NCI-H69 (cell line): Measurements from ENCODE around the gene NOTCH1.
A peak's percentile ranks its signal among the peaks of the same experiment; 100 is the strongest.
"Not testable (repeated sequence)": the region's sequence is repeated elsewhere in the genome, so short reads cannot be mapped to it uniquely, and the experiment has no call there.

ENCODE experiments used
- DNase-seq: peaks from one replicate; lab custom pipeline; 2025; lab: John Stamatoyannopoulos, UW

Gene NOTCH1

DNA sequence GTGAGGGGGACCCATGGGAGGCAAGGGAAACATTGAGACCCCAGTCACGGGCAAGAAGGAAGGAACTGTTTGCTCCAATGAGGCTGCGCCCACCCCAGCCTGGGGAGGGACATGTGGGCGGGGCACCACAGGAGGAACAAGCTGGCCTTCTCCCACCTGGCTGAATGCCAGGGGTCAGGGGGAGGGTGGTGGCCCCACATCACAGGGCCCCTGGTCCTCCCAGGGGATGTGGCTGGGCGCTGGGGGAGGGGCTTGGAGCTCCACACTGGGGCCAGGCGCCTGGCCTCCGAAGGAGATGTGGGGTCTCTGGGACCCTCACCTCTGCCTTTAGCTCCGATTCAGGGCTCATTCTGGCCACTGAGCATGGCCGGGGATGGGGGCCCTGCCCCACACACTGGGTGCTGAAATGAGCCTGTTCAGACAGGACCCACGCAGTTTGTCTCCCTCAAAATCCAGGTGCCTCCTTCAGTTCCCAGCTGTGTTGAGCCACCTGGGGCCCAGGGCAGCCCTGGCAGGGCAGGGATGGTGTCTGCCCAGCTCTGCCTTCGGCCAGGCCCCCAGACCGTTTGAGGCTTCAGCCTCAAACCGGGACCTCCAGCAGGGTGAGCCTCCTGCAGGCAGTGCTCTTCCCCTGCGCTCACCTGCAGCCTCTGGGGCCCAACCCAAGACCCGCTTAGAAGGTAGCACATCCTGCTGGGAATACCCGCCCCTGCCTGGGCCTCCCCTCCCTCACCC lies 33.2 kb upstream of the NOTCH1 start:
- peak; percentile 58 for DNase-seq

DNA sequence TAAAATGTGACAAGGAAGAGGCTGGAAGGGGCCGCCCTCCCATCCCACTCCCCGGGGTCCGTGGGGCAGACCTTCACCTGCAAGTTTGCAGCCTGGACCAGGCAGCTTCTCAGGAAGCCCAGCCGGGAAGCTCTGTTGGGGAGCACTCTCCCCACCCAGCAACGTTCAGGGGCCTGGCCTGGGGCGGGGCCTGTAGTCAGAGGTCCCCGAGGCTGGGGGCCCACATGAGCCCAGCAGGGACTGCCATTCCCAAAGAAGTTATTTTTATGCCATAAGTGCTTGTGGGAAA lies 32.7 kb upstream of the NOTCH1 start:
- no peak for DNase-seq

DNA sequence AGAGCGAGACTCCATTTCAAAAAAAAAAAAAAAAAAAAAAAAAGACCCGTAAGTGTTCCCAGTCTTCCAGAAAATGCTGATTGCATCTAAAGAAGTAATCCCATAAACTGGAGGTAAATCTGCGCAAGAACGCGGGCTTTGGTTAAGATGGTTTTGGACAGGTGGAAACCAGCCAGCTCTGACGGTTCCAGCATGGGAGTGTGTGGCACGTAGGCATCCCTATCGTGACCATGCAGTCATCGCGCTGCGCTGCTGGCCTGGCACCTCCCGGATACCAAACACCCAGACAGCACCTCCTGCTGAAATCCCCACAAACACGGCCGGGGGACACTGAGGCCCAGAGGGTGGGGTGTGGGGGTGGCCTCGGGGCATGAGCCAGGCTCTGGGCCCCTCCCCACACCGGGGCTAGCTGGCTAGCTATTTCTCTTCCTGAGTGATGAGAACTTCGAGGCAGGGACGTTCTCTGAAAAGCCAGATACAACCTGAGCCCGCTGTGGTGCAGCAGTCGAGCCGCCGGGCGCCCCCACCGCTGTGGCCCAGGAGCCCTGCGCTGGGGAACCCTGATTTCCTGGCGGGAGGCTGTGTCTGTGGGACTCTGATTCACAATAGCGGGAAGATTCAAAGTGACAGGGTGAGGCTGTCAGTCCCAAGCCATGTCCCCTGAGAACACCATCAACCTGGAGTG lies 32.2 kb upstream of the NOTCH1 start:
- DNase-seq: peak; percentile 13

DNA sequence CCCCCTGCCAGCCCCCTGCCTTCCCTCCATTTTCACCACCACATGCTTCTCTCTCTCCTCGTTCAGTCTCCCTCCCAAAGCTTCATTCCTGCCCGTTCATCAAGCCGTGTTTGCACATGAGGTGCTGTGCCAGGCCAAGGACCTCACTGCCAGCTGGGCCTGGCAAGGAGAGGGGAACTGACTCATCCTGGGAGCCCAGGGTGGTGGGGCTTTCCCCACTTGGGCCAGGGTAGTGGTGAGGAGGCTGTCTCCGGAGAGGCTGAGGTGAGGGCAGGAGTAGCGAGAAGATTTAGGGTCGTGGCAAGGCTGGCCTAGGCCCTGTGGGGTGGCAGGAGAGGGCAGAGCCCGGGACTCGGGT lies 30.4 kb upstream of the NOTCH1 start:
- DNase-seq: no peak

DNA sequence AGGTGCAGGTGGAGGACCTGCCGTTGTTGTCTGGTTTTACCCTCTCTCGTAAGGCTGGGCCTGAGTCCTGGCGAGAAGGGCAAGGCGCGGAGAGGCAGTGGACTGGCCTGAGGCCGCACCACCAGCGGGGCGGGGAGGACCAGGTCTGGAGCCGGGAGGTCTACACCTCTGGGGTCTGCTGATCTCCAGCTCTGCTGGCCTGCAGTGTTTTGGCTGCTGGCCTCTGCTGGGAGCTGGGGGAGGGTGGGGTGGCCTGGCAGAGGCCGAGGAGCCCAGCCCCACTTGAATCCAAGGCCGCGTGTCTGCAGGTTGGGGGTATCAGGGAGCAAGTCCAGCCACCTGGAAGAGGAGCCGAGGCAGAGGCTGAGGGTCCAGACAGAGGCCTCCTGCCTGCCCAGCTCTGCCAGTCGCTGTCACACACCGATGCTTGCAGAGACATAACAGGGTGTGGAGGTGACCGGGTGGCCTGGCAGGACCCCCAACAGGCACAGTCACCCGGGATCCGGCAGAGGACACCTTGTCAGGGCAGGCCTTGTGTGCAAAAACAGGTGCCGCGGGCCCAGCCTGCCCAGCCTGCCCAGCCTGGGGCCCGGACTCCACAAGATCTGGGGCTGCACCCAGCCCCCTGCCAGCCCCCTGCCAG lies 29.9 kb upstream of the NOTCH1 start:
- no peak for DNase-seq

DNA sequence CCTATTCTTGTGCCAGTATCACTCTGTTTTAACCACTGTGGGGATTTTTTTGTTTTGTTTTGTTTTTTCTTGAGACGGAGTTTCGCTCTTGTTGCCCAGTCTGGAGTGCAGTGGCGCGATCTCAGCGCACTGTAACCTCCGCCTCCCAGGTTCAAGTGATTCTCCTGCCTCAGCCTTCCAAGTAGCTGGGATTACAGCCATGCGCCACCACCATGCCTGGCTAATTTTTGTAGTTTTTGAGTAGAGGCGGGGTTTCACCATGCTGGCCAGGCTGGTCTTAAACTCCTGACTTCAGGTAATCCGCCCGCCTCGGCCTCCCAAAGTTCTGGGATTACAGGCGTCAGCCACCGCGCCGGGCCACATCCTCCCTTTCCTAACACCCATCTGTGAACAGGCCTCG lies 28.8 kb upstream of the NOTCH1 start:
- DNase-seq: not testable (repeated sequence)

DNA sequence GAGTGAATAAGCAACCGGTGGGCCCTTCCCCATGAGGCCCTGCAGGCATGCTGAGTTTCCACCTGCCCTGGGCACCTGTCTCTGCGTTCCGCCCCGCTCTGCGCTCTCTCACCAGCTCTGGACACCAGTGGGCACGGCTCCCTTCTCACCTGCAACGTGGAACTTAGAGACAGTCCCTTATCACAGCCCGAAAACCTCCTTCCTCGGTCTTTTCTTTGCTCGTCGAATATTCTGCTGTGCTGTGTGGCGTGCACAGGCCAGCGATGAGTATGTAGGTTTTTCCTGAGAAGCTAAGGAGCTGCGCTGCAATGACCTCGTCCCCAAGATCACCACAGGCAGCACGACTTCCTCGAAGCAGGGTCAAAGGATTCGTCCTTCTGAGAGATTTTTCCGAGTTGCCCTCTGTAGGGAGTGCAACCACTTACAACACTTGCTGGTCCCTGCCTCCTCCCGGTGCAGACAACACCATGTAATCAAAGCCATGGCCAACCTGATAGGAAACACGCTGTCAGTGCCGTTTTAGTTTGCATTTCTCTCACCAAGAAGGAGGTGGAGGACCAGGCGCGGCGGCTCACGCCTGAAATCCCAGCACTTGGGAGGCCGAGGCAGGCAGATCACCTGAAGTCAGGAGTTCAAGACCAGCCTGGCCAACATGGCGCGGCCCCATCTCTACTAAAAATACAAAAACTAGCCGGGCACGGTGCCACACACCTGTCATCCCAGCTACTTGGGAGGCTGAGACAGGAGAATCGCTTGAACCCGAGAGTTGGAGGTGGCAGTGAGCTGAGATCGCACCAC lies 27.2 kb upstream of the NOTCH1 start:
- DNase-seq: no peak

DNA sequence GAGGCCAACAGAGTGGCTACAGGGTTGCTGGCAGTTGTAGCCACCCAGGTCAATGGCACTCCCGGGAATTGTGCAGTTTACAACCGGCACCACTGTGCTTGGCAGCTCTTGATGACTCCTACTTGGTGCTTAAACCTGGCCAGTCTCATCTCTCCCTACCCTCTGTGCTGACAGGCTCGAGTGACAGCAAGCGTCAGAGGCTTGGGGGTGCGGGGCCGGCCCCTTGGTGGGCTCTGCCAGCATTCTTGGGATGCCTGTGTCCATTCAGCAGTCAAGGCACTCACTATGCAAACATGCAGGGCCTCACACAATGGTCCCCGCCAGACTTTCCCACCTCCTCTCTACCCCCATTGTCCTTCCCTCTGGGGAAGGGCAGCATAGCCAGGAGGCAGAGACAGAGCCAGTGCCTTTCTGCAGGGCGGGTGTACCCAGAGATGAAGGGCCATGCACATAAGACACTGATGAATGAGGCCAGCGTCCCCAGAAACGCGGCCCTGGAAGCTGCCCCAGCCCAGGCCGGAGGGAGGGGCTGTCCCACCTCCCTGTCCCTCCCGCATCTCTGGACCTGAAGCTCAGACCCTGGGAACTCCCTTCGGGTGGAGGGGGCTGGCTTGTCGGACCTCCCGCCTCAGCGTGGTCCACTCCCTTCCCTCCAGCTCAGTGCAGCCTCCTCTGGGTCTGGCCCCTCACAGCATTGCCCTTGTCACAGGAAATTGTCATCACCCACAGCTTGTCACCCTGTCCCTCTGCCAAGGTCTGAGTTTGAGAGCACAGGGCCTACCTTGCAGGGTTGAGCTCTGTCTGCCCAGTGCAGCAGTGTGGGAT lies 26.4 kb upstream of the NOTCH1 start:
- no peak for DNase-seq

DNA sequence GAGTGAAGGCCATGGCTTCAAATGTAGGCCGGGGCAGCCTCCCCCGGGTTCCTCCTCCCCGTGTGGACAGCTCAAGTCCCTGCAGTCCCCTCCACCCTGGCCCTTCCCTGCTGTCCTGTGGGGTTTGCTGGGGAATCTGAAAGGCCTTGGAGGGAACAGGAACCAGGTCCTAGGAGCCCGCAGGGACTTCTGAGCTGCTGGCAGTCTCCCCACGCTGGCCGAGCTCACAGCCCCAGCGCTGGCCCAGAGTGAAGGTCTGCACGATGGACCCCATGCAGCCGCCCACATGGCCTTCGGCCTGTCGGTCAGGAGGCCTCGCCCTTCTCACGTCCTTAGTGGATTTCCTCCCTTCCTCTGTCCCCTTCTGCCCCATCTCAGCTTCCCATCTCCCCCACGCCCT lies 25.7 kb upstream of the NOTCH1 start:
- DNase-seq: no peak

DNA sequence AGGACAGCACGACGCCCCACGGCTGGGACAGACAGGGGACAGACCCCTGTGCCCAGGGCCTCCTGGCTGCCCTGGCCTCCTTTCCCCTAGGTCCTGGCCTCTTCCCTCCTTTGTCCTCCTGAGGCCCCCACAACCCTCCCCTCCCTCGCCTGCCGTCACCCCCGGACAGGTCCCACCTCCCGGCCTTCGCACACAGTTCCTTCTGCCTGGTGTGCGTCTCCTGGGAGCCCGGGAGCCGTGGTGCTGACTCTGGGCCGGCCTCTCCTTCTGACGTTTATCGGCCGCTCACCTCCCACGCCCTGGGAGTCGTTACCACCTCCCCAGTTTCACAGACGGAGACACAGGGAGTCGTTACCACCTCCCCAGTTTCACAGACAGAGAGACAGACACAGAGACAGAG lies 25.1 kb upstream of the NOTCH1 start:
- DNase-seq: no peak

DNA sequence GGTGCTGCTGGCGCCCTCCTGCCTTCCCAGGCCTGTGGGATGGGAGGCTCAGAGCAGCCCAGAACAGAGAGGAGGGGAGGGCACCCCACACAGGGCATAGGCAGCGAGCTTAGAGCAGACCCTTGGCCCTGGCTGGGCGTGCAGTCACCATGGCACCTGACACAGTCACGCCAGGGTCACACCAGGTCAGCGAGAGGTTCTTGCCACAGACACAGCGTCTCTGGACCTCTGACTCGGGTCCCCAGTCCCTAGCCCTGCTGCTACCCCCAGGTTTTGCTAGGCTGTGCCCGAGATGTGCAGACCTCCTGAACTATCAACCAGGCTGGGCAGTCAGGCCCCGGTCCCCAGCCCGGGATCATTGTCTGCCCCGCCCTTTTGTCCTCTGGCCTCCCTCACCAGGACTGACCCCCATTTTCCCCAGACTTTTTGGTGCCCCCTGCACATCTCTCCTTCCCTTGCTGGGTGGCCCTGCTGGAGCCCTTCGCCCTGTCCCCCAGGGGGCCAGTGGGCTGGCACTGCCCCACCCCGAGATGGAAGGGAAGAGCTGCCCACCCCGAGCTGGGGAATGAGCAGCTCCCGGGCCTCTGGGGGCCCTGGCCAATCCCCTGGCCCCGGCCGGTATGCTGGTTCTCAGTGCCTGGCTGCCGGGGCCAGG lies 24.5 kb upstream of the NOTCH1 start:
- no peak for DNase-seq

DNA sequence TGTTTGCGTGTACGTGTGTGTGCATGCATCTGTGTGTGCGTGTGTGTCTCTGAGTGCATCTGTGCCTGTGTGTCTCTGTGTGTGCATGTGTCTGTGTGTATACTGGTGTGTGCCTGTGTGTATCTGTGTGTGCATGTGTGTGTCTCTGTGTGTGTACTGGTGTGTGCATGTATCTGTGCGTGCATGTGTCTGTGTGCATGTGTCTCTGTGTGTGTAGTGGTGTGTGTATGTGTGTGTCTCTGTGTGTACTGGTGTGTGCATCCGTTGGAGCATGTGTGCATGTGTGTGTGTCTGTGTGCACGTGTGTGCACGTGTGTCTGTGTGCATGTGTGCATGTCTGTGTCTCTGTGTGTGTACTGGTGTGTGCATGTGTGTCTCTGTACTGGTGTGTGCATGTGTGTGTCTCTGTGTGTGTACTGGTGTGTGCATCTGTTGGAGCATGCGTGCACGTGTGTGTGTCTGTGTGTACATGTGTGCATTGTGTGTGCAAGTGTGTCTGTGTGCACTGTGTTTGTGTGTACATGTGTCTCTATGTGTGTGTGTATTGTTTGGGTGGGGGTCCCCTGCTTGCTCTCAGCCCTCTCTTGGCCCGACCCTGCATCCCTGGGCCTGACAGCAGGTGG lies 23.8 kb upstream of the NOTCH1 start:
- DNase-seq: no peak

DNA sequence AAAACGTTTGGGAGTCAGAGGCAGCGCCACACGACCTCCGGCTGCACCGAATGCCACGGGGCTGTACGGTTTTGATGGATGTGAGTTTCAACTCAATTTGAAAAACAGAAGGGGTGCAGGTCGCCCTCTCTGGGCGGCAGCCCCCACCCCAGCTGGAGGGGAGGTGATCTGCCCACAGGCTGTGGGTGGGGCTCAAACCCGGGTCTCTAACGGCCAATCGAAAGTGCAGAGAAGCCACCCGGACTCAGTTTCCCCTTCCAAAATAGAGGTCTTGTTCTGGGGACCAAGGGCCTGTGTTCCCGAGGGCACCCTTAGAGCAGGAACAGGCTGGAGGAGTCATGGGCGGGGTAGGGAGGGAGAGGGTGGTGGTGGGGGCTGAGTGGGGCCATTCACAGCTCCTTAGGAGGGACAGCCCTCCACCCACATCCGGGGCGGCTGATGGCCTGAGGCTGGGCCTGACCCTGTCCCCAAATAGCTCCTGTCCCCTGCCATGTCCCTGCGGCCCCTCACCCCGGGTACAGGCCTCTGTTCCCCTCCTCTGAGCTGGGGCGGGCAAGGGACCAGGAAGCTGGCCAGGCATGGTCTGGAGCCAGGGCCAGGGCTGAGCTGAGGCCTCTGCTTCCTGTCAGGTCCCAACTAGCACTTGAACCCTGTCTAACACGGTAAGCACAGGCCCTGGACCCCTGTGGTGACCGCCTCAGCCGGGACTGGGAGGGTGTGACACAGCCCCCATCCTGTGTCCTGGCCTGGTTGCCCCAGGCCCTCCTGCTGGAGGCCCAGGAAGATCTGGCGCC lies 22.6 kb upstream of the NOTCH1 start:
- no peak for DNase-seq

DNA sequence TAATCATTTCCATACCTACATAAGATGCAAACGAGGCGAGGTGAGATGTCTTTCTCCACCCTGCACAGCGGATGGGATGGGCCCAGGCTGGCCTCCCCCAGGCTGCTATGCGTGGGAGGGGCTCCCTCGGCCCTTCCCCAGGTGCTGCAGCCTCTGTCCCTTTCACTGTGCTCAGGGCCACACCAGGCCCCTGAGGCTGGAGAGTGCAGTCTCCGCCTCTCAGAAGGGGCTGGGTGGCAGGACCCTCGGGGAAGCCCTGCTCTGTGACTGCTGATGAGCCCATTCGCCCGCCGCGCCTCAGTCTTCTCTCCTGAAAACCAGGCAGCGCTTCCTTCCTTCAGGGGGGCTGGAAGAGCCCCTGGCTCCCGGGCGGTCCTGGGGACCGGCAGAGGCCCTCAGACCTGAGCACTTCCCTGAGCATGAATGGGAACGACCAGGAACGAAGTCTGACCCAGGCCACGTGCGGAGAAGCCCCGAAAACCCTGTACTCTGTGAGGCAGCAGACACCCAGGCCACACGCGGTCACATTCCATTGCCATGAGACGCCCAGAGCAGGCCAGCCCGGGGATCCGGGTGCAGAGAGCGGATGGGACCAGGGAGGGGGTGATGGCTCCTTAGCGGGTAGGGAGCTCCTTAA lies 21.9 kb upstream of the NOTCH1 start:
- DNase-seq: no peak

DNA sequence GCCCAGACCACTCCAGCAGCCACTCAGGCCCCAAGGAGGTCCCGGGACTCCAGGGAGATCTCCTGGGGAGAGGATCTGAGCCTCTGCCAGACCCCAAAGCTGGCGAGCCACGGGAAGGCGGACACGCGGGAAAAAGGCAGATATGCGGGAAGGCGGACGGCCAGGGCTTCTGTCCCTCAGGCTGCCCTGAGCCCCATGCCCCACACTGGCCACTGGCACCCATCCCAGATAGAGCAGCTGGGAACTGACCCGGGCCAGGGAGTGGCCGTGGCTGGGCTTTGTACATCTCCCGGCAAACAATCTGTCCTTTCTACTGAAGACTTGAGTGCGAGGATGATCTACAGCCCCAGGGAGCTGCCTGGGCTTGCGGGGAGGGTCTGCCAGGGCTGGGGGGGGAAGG lies 21.1 kb upstream of the NOTCH1 start:
- no peak for DNase-seq

DNA sequence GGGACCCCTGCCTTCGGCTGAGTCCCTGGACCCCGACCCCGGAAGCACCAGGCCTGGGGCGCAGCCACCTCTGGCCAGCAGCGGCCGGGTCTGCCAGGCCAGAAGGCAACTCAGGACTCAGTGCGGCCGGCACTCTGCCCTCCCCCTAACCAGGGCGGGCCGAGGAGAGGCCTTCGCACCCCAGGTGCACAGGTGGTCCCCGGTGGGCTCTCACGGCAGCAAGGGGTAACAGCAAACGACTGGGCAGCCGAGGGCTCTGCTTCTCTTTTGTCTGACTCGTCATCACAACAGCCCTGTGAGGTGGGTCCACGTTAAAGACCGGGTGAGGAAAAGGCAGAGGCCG lies 20.7 kb upstream of the NOTCH1 start:
- no peak for DNase-seq

DNA sequence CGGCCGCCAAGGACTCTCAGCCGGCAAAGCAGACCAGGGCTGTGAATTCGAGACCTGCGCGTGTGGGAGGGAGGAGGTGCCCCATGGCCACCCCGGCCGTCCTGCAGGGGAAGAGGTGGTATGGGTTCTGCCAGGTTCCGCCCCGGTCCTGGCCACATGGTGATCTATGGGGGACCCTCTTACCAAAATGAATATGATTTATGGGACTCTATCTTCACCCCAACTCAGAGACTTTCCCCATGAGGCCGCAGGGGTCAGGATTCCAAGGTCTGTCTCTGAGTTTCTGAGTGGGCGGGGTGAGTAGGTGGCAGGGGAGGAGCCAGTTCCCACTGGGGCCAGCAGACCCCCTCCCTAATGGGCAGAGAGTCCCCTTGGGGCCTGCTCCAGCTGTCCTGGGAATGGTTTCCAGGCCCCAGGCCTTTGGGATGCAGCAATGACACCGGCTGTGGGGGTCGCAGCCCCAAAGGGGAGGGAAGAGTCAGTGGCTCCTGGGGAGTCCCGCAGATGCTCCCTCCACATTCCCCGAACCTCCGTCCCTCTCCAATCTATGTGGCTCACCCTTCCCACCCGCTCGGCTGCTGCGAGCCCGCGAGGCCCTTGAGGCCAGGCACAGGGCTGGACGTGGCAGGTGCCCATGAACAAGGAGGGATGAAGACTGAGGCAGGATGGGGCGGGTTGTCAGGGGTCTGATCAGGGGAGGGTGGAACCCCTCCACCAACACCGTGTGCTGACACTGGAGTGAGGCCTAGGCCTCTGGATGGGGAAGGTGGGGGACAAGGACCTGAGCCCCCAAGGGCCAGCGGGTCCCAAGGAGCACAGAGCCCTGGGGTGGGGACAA lies 20.1 kb upstream of the NOTCH1 start:
- DNase-seq: no peak

DNA sequence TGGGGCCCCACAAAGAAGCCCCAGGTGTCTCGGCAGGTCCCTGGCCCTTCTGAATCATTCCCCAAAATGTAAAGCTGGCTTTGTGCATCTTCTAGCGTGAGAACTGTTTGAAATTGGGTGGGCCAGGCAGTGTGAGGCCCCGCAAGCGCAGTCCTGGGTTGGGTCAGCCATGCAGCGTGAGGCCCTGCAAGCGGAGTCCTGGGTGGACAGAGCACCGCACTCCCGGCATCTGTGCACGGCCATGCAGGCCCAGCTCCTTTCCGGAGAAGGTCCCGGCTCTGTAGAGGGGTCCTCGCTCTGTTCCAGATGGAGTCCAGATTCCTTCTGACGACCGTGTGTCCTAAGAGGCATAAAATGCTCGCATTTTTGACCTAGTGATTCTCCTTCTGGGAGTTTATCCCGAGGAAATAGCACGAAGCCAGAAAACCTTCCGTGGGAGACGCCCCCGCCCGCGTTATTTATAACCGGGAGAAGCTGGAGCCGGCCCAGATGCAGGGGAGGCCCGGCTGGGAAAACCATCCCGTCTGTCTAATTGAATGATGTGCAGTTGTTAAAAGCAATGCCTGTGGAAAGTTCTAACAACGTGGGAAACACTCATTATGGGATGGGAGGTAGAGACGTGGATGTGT lies 19.4 kb upstream of the NOTCH1 start:
- DNase-seq: no peak
